ENCODE measurements around the gene KSR2. TPM values are rescaled to one million over a fixed set of nuclear protein-coding genes. Genes with fewer than 3 reads are reported as not detected.
A peak's percentile ranks its signal among the peaks of the same experiment; 100 is the strongest.

The KSR2 gene
- total RNA-seq, 1 donor from 2014 or later = 0.69 TPM

DNA sequence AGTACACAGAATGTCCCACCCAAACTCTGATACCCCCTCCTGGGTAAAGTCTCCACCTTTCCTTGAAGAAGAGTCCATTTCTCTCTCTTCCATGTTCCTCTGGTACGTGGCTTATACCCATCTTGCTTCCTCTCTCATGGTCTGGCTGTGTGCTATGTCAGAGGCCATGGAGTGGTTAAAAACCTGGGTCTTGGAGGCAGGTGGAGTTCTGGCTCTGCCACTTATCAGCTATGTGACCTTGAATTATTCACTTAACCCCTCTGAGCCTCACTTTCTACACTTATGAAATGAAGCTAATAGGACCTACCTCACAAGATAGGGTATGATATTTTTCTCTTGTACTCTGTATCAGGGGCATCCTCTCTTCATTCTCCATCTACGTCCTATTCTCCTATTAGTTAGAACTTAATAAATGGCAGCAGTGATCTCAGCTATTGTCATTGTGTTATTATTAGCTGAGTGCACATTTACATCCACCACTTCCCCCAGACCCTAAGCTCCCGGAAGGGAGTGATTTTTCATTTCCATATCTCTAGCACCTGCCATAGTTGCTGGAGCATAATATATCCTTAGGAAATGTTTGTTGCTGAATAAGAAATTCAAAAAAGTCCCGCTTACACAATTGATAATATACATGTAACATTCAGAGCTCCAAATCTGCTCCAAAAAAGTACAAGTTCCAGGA, 547.6 kb downstream of the KSR2 start:
- H3K9me3 Mint-ChIP-seq = no peaks in the 10 kb centered on the region
- H3K27ac Mint-ChIP-seq = no peak overlapping the region
- no peak for TF ChIP-seq CTCF (IDR thresholded peaks at IDR 0.05; ENCODE audit: unreplicated experiment)
- no peaks in the 10 kb centered on the region for H3K4me1 Mint-ChIP-seq
- no peak for DNase-seq (ENCODE audit: low spot score in 2 of 2, unreplicated experiment in 2 of 2)
- H3K36me3 Mint-ChIP-seq = no peaks in the 10 kb centered on the region
- H3K27me3 Mint-ChIP-seq (ENCODE audit: low read depth) = peaks cover 49% of the 10 kb centered on the region
- no peak overlapping the region for H3K4me3 Mint-ChIP-seq

- no peak for TF ChIP-seq CTCF (IDR thresholded peaks at IDR 0.05; ENCODE audit: unreplicated experiment)
- Mint-ChIP-seq H3K36me3 (no peaks in the 10 kb centered on the region), H3K27ac (no peak overlapping the region), H3K27me3 (ENCODE audit: low read depth) (peaks cover 41% of the 10 kb centered on the region), H3K4me3 (no peak overlapping the region), H3K4me1 (no peaks in the 10 kb centered on the region), H3K9me3 (no peaks in the 10 kb centered on the region)
- DNase-seq (ENCODE audit: low spot score in 2 of 2, unreplicated experiment in 2 of 2) = no peak
Measured at GRCh38 chr12:117417004-117417403, 551.8 kb downstream of the KSR2 start.

DNA sequence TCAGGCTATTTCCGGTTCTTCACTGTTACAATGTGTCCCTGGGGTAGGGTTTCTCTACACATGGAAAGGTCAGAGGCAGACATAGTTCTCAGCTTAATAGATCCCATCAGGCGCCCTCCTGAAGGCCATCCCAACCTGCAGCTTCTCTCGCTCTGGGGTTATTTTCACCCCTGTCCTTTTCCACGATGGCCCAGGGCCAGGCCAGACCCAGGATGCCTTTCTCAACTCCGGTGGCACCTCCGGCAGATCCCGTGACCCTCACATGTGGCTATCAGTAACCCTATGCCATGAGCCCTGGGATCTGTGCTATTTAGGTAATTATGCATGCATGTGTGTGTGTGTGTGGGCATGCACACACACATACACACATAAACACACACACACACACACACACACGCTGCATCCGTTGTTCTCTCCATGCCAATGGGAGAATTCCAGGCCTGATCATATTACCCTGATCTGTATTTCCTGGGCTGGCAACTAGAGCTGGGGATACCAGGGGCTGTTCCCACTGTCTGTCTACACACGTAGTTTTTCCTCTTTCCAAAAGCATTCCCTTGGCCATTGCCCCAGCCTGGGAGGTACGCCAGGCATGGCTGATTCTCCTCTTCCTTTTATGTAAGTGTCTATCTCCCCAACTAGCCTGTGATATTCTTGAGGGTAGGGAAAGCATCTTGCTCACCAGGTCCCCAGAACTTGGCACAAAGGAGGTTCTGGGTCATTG, 556.2 kb downstream of the KSR2 start:
- no peak overlapping the region for H3K4me3 Mint-ChIP-seq
- no peak for TF ChIP-seq CTCF (IDR thresholded peaks at IDR 0.05; ENCODE audit: unreplicated experiment)
- DNase-seq (ENCODE audit: low spot score in 2 of 2, unreplicated experiment in 2 of 2) = no peak
- peaks cover 8% of the 10 kb centered on the region for H3K4me1 Mint-ChIP-seq
- peaks cover 19% of the 10 kb centered on the region for H3K27me3 Mint-ChIP-seq (ENCODE audit: low read depth)
- no peaks in the 10 kb centered on the region for H3K9me3 Mint-ChIP-seq
- no peaks in the 10 kb centered on the region for H3K36me3 Mint-ChIP-seq
- no peak overlapping the region for H3K27ac Mint-ChIP-seq

DNA sequence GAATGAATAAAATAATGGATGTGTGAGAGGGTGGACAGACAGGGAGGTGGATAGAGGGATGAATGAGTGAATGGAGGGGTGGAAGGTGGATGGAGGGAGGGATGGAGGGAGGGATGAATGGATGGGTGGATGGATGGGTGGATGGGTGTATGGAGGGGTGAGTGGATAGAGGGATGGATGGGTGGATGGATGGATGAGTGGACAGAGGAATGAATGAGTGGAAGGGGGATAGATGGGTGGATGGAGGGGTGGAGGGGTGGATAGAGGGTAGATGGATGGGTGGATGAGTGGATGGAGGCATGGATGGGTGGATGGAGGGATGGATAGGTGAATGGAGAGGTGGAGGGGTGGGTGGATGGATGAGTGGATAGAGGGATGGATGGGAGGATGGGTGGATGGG, 559.5 kb downstream of the KSR2 start:
- Mint-ChIP-seq H3K9me3 (no peaks in the 10 kb centered on the region), H3K4me1 (peaks cover 9% of the 10 kb centered on the region), H3K27me3 (ENCODE audit: low read depth) (peaks cover 23% of the 10 kb centered on the region), H3K27ac (no peak overlapping the region), H3K36me3 (no peaks in the 10 kb centered on the region), H3K4me3 (no peak overlapping the region)
- no peak for TF ChIP-seq CTCF (IDR thresholded peaks at IDR 0.05; ENCODE audit: unreplicated experiment)
- no peak for DNase-seq (ENCODE audit: low spot score in 2 of 2, unreplicated experiment in 2 of 2)

DNA sequence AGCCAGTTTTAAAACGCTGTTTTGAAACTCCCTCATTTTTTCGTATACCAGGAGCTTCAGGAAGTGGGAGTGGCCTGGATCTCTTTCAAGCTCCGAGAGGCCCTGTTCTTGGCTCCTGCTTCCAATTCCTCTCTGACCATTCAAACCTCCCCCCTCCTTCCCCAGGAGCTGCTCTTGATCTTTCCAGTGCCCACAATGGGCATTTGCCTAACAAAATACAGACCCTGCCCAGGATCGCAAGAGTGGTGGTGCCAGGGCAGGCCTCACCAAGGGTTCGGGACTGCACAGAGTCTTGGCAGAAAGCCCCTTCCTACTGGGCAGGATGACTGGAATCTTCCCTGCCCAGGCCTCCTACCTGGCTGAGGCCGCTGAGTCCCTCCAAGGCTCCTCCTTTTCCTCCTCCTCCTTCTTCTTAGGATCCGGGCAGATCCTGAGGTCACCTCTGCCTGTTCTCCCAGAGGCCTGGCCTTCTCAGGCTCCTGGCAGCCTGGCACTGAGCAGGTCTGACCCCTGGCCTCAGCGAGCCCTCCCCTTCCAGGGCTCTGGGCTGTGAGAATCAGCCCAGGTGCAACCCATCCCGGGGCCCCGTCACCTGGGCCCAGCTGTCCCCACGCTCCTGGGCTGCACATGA, 560.5 kb downstream of the KSR2 start:
- no peaks in the 10 kb centered on the region for H3K36me3 Mint-ChIP-seq
- H3K4me3 Mint-ChIP-seq = no peak overlapping the region
- H3K27ac Mint-ChIP-seq = peak overlapping the region; percentile 60
- peaks cover 9% of the 10 kb centered on the region for H3K4me1 Mint-ChIP-seq
- no peak for TF ChIP-seq CTCF (IDR thresholded peaks at IDR 0.05; ENCODE audit: unreplicated experiment)
- H3K27me3 Mint-ChIP-seq (ENCODE audit: low read depth) = peaks cover 27% of the 10 kb centered on the region
- H3K9me3 Mint-ChIP-seq = no peaks in the 10 kb centered on the region
- DNase-seq (ENCODE audit: low spot score in 2 of 2, unreplicated experiment in 2 of 2) = no peak
